Ovary (tissue), 1 donor: ENCODE measurements around the gene ACTN1.

Source experiments
- EP300 ChIP-seq: sonication (generic); formaldehyde crosslinking; IDR thresholded peaks from one replicate; pipeline ENCODE4 v1.6.1; 2017; ENCODE audit warnings: antibody characterized with exemption
- POLR2A ChIP-seq: fragments of 450-650 bp; IDR thresholded peaks from one replicate; pipeline ENCODE4 v1.6.1; 2017; ENCODE audit warnings: antibody characterized with exemption, mild to moderate bottlenecking, moderate library complexity

DNA sequence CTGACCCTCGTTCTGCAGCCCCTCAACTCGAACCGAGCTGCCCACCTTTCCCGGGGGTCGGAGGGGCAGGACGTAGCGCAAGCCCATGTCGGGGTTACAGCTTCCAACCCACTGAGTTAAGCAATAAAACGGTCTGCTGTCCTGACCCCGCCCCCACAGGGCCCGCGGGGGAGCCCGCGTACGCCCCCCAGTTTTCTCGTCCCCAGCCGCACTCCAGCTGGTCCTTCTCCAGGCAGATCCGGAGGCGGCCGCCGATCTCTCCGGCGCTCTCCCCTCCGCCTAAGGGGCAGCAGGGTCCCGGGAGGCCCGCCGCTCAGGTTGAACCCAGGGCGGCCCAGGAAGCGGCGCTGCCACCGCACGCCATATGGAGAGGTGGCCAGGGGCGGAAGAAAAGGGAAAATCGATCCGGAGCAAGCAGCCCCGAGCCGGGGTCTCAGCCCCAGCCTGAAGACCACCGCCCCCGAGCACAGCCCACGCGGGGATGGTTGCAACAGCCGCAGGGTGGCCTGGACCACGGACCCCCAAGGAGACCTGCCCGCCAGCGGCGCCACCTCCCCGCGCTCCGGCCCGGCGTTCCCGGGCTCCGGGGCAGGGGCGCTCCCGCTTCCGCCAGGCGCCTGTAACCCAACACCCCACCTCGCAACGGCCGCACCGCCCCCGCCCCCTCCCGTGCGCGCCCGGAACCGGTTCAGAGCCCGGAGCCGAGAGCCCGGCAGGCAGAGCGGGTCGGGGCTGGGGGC is 760 bp downstream of the ACTN1 start:
- TF ChIP-seq EP300 (no peak), POLR2A (peak; percentile 40)
